ENCODE results near the gene RAB13.

RAB13 gene

GRCh38 chr1:153932156-153933131 is 53.7 kb downstream of the RAB13 start:
- Histone ChIP-seq H3K36me3 (ENCODE audit: insufficient read depth, low read length) (peaks cover 64% of the 10 kb centered on the region), H3K9me3 (ENCODE audit: low read length) (no peaks in the 10 kb centered on the region), H3K4me3 (ENCODE audit: low read length) (no peak overlapping the region), H3K27me3 (ENCODE audit: insufficient read depth, low read length) (no peaks in the 10 kb centered on the region), H3K4me1 (ENCODE audit: insufficient read depth, low read length) (peaks cover 4% of the 10 kb centered on the region), H2AFZ (ENCODE audit: low read depth, low read length) (no peak overlapping the region)
